Progenitor cell of endocrine pancreas (in vitro differentiated cells): Measurements from ENCODE around the gene BCL2L1. TPM values are rescaled to one million over a fixed set of nuclear protein-coding genes. Genes with fewer than 3 reads are reported as not detected.

Experiments used
- total RNA-seq: library from RNA; stranded (reverse); gene quantifications from 2 replicates; pipeline ENCODE4 v1.2.1, GENCODE V29; 2021

BCL2L1 gene
- total RNA-seq, 1 donor from 2014 or later = 130 TPM

Other genes starting within 250 kb of the BCL2L1 start
- not detected in 2 replicates for gene DEFB124, start 247.7 kb downstream of the BCL2L1 start, total RNA-seq
- gene REM1, start 247.6 kb downstream of the BCL2L1 start, total RNA-seq = not detected in 2 replicates
- gene HM13, start 208.4 kb downstream of the BCL2L1 start, total RNA-seq = 211 and 217 TPM in 2 replicates
- 322 and 326 TPM in 2 replicates for gene ID1, start 117.6 kb downstream of the BCL2L1 start, total RNA-seq
- not detected in 2 replicates for gene COX4I2, start 85.0 kb downstream of the BCL2L1 start, total RNA-seq
- gene TPX2, start 16.4 kb upstream of the BCL2L1 start, total RNA-seq = 71.9 and 77.0 TPM in 2 replicates
- 0.38 and 0.42 TPM in 2 replicates for gene MYLK2, start 96.5 kb upstream of the BCL2L1 start, total RNA-seq
- not detected in 2 replicates for gene FOXS1, start 122.7 kb upstream of the BCL2L1 start, total RNA-seq
- gene DUSP15, start 147.7 kb upstream of the BCL2L1 start, total RNA-seq = 13.2 and 14.9 TPM in 2 replicates
- gene TTLL9, start 147.8 kb upstream of the BCL2L1 start, total RNA-seq = 2.4 TPM in 2 replicates
- gene PDRG1, start 229.2 kb upstream of the BCL2L1 start, total RNA-seq = 23.6 and 23.8 TPM in 2 replicates
- 2.4 and 2.7 TPM in 2 replicates for gene XKR7, start 245.3 kb upstream of the BCL2L1 start, total RNA-seq